CD4-positive, CD25-positive, alpha-beta regulatory T cell (primary cell): ENCODE data around the gene ESR2. TPM values are rescaled to one million over a fixed set of nuclear protein-coding genes. Genes with fewer than 3 reads are reported as not detected.

Experiments
- ATAC-seq, 2 donors: fragments of 150-1000 bp; cut with Tn5 transposase; one replicate each; pipeline ENCODE4 v1.10.0; 2021; ENCODE audit warnings: low read depth in 2 of 2, moderate number of reproducible peaks in 2 of 2, moderate library complexity in 1 of 2
- DNase-seq, 3 donors: peaks; one replicate each; pipeline versions ENCODE4 v3.0.0 to v3.0.0-alpha.2; 2012 to 2022; ENCODE audit warnings: mixed read lengths in 1 of 3
- H3K27ac ChIP-seq: one replicate; pipeline ENCODE4 v1.7.0; 2013; ENCODE audit warnings: mild to moderate bottlenecking, low read length; ENCODE audit not compliant: insufficient read depth, poor library complexity, severe bottlenecking
- H3K27me3 ChIP-seq: one replicate; pipeline ENCODE4 v1.7.0; 2013; ENCODE audit warnings: low read length; ENCODE audit not compliant: control insufficient read depth, insufficient read depth
- H3K36me3 ChIP-seq: one replicate; pipeline ENCODE4 v1.7.0; 2013; ENCODE audit warnings: mild to moderate bottlenecking, low read length, moderate library complexity; ENCODE audit not compliant: control insufficient read depth, insufficient read depth
- H3K4me1 ChIP-seq: 2 replicates; pipeline ENCODE4 v1.7.0; 2013; ENCODE audit warnings: mild to moderate bottlenecking, low read length; ENCODE audit not compliant: insufficient read depth, control insufficient read depth, poor library complexity, severe bottlenecking
- H3K4me3 ChIP-seq: one replicate; pipeline ENCODE4 v1.7.0; 2013; ENCODE audit warnings: low read depth, mild to moderate bottlenecking, low read length, moderate library complexity
- H3K9me3 ChIP-seq, 2 experiments: 1 replicate in 1 of 2; 2 replicates in 1 of 2; pipeline ENCODE4 v1.7.0; 2013; ENCODE audit warnings: low read length in 2 of 2, mild to moderate bottlenecking in 1 of 2, moderate library complexity in 1 of 2; ENCODE audit not compliant: control insufficient read depth in 2 of 2
- H3K27ac Mint-ChIP-seq, 3 donors: one replicate each; pipeline ENCODE4 v1.8.0; 2020 to 2022; ENCODE audit warnings: mild to moderate bottlenecking in 3 of 3, mixed read lengths in 3 of 3, moderate library complexity in 2 of 3
- H3K27me3 Mint-ChIP-seq: one replicate; pipeline ENCODE4 v1.8.0; 2022; ENCODE audit warnings: mild to moderate bottlenecking, mixed read lengths
- H3K36me3 Mint-ChIP-seq: one replicate; pipeline ENCODE4 v1.8.0; 2020; ENCODE audit warnings: mixed read lengths
- H3K4me1 Mint-ChIP-seq, 4 donors: one replicate each; pipeline ENCODE4 v1.8.0; 2020 to 2022; ENCODE audit warnings: mixed read lengths in 4 of 4, mild to moderate bottlenecking in 1 of 4
- H3K4me3 Mint-ChIP-seq, 4 donors: one replicate each; pipeline ENCODE4 v1.8.0; 2020 to 2022; ENCODE audit warnings: mild to moderate bottlenecking in 4 of 4, mixed read lengths in 4 of 4, moderate library complexity in 3 of 4
- H3K9me3 Mint-ChIP-seq, 7 donors: one replicate each; pipeline ENCODE4 v1.8.0; 2020 to 2022; ENCODE audit warnings: mixed read lengths in 7 of 7, mild to moderate bottlenecking in 3 of 7, moderate library complexity in 2 of 7
- polyA plus RNA-seq, 4 donors: library from polyadenylated mRNA; unstranded; fragments of 300-500 nt; fragmentation: Illumina TruSeq; gene quantifications; one replicate each; pipeline ENCODE4 v1.2.3, GENCODE V29; 2021
- total RNA-seq: library from RNA; stranded (reverse); gene quantifications from one replicate; pipeline ENCODE4 v1.2.3, GENCODE V29; 2022

ESR2 gene
- total and polyA plus RNA-seq, 5 donors from 2014 or later, result 0.14 to 0.40 (median 0.18) TPM; not detected in 1

DNA sequence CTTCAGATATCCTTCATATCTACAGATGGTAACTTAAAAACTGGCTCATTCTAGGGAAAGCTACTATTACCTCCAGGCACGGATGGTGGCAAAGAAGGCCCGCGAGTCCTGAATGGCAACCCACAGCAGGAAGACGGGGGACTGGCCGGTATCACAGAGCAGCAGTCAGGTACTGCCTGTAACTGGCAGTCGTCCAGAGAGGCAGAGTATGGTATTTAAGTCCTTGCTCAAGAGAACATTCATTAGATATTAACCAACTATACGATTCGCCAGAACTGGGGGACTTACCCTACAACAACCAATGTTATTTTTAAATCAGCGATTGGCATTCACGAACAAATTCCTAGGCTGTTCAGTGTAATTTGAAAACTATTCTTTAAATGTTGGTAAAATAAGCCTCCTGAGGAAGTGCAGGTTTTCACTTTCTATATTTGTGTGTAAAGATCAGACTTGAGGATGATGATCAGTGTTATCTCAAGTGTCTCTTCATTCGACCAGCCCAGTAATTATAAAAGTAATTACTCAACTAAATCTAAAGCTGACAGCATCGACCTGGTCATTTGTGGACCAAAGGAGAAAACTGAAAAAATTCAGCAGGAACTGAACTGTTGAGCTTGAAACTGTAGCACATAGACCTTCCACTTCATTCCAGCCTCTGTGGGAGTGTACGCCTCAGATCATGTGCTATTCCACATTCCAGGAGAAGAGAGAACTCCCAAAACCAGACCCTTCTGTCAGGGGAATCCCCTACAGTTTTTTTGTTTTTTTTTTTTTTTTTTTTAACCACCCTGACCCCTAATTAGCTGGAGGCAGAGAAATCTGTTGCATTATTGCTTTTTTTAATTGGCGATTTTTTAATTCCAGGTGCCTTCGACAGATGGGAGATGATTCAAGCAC is 75.6 kb downstream of the ESR2 start:
- Mint-ChIP-seq H3K4me1 (peaks cover 0 to 6% (median 0%) of the 10 kb centered on the region in 4 donors), H3K27me3 (no peaks in the 10 kb centered on the region), H3K36me3 (peaks cover 59% of the 10 kb centered on the region), H3K9me3 (no peaks in the 10 kb centered on the region), H3K4me3 (no peak overlapping the region), H3K27ac (peak overlapping the region in 1 of 3 donors; percentile 76)
- H3K27me3 ChIP-seq, result no peaks in the 10 kb centered on the region
- H3K36me3 ChIP-seq, result peaks cover 98% of the 10 kb centered on the region
- no peak overlapping the region for H3K4me3 ChIP-seq
- DNase-seq (no peak), ATAC-seq (no peak)
- H3K4me1 ChIP-seq, result no peaks in the 10 kb centered on the region
- no peak overlapping the region for H3K27ac ChIP-seq
- H3K9me3 ChIP-seq, result no peaks in the 10 kb centered on the region

DNA sequence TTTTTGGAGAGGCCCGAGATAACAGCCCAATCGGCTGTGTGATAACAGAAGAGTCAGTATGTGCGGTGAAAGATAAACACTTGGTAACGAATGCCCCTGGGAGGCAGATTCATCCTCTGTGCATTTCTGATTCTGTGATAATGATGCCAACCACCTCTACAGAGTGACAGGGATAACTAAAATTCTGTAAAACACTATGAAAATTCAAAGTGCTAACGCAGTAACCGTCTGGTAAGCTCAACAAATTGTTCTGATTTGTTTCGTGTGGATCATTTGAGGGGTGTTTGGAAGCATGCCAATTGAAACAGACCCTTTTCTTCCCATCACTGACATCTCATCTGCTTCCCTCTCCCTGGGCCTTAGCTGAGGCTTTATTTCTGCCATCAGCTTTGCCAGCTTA is 76.3 kb downstream of the ESR2 start:
- peaks cover 57% of the 10 kb centered on the region for H3K36me3 Mint-ChIP-seq
- DNase-seq (no peak), ATAC-seq (no peak)
- H3K27me3 Mint-ChIP-seq, result no peaks in the 10 kb centered on the region
- no peaks in the 10 kb centered on the region for H3K9me3 ChIP-seq
- no peaks in the 10 kb centered on the region for H3K4me1 ChIP-seq
- H3K4me1 Mint-ChIP-seq, result peaks cover 0 to 6% (median 0%) of the 10 kb centered on the region in 4 donors
- H3K9me3 Mint-ChIP-seq, result no peaks in the 10 kb centered on the region
- no peaks in the 10 kb centered on the region for H3K27me3 ChIP-seq
- H3K36me3 ChIP-seq, result peaks cover 98% of the 10 kb centered on the region
- no peak overlapping the region for H3K4me3 Mint-ChIP-seq
- peak overlapping the region in 1 of 3 donors; percentile 76 for H3K27ac Mint-ChIP-seq
- no peak overlapping the region for H3K4me3 ChIP-seq
- no peak overlapping the region for H3K27ac ChIP-seq

DNA sequence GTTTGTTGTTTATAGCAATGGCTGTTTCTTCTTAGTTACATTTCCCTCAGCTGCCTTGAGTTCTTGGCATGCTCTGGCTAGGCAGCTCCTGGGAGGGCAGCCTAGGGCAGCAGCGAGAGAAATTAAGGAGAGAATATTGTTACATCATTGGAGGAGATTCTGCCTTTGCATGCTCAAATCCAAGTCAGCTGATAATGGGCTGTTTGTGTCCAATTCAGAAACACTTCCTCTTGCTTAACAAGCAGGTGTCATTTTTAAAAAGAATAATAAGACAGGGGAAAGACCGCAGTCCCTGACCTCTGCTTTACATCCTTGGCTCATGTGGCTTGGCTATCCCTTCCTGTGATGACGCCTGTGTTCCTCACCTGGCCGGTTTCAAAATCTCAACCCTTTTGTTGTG is 76.9 kb downstream of the ESR2 start:
- Histone ChIP-seq H3K9me3 (no peaks in the 10 kb centered on the region), H3K27ac (no peak overlapping the region), H3K27me3 (no peaks in the 10 kb centered on the region), H3K36me3 (peaks cover 99% of the 10 kb centered on the region), H3K4me1 (no peaks in the 10 kb centered on the region), H3K4me3 (no peak overlapping the region)
- DNase-seq (no peak), ATAC-seq (no peak)
- H3K9me3 Mint-ChIP-seq, result no peaks in the 10 kb centered on the region
- H3K4me1 Mint-ChIP-seq, result peaks cover 0 to 6% (median 0%) of the 10 kb centered on the region in 4 donors
- no peaks in the 10 kb centered on the region for H3K27me3 Mint-ChIP-seq
- peaks cover 59% of the 10 kb centered on the region for H3K36me3 Mint-ChIP-seq
- H3K27ac Mint-ChIP-seq, result no peak overlapping the region
- H3K4me3 Mint-ChIP-seq, result no peak overlapping the region

DNA sequence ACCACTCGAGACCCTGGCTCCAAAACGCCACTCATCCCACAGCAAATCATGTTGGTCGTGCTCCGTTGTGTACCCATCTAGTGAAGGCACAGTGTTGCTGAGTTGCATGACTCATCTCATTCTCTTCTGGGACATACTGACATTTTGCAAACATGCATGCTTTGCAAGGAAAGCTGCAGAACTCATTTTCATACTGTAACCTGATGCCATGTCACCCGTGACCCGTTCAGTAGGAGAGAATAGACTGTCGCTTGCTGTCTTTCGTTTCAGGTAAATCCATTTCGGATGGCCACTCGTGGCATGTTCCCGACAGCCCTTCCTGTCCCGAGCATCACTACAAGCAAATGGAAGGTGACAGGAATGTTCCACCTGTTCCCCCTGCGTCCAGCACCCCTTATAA is 78.2 kb downstream of the ESR2 start:
- H3K27me3 ChIP-seq, result no peaks in the 10 kb centered on the region
- H3K4me3 ChIP-seq, result no peak overlapping the region
- peaks cover 61% of the 10 kb centered on the region for H3K36me3 Mint-ChIP-seq
- H3K9me3 Mint-ChIP-seq, result no peaks in the 10 kb centered on the region
- H3K4me1 Mint-ChIP-seq, result peaks cover 0 to 2% (median 0%) of the 10 kb centered on the region in 4 donors
- H3K4me3 Mint-ChIP-seq, result no peak overlapping the region
- no peaks in the 10 kb centered on the region for H3K27me3 Mint-ChIP-seq
- no peaks in the 10 kb centered on the region for H3K4me1 ChIP-seq
- no peak overlapping the region for H3K27ac ChIP-seq
- H3K9me3 ChIP-seq, result no peaks in the 10 kb centered on the region
- DNase-seq (no peak), ATAC-seq (no peak)
- peaks cover 99% of the 10 kb centered on the region for H3K36me3 ChIP-seq
- H3K27ac Mint-ChIP-seq, result peak overlapping the region in 2 of 3 donors; percentile 26 to 40

DNA sequence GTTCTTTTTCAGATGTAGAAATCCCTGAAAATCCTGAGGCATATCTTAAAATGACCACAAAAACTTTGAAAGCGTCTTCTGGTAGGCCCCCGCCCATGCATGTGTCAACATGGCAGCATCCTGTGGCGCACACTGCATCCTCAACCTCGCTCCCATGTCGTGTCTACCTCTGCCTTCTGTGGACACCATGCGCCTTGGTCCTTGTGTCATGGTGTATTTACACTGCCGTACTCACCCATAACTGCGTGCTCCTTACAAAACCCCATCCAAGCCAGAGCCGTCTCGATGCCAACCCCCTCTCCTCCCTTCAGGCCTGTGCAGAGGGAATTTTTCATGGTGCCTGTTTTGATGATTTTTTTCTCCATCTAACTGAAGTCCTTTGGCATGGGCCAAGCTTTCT is 78.9 kb downstream of the ESR2 start:
- H3K4me3 Mint-ChIP-seq, result no peak overlapping the region
- no peak for ATAC-seq

DNA sequence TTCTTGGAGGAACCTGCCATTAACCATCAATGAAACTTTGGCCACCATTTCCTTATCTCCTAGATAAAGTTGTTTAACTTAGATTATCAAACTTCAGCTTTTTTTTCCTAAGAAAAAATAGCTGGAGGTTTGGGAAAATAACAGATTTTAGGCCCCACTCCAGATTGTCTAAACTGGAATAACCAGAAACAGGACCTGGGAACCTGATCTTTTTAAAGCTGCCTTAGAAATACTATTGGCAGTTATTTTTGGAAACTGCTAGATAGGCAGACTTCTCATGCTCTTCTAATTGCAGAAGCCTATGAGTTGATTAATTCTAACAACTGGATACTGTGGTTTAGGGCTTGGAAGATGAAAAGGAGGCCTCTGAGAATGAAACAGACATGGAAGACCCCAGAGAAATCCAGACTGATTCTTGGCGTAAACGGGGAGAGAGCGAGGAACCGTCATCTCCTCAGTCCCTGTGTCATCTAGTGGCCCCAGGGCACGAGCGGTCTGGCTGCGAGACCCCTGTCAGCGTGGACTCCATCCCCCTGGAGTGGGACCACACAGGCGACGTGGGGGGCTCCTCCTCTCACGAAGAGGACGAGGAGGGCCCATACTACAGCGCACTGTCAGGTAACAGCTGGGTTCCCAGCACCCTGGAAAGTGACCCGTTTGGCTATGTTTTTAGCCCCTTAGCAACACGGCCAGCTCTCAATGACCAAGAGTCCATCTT is 80.2 kb downstream of the ESR2 start:
- Histone ChIP-seq H3K4me3 (no peak overlapping the region), H3K4me1 (no peaks in the 10 kb centered on the region), H3K36me3 (peaks cover 99% of the 10 kb centered on the region), H3K27ac (no peak overlapping the region), H3K9me3 (no peaks in the 10 kb centered on the region), H3K27me3 (no peaks in the 10 kb centered on the region)
- peak overlapping the region in 1 of 3 donors; percentile 11 for H3K27ac Mint-ChIP-seq
- H3K4me3 Mint-ChIP-seq, result no peak overlapping the region
- H3K36me3 Mint-ChIP-seq, result peaks cover 67% of the 10 kb centered on the region
- H3K27me3 Mint-ChIP-seq, result no peaks in the 10 kb centered on the region
- DNase-seq, result no peak
- peaks cover 0 to 2% (median 0%) of the 10 kb centered on the region in 4 donors for H3K4me1 Mint-ChIP-seq
- peaks cover 0 to 1% (median 0%) of the 10 kb centered on the region in 7 donors for H3K9me3 Mint-ChIP-seq
- no peak for ATAC-seq

More for the DNA sequence above, 78.9 kb downstream of the ESR2 start:
- no peaks in the 10 kb centered on the region for H3K27me3 Mint-ChIP-seq
- H3K27ac Mint-ChIP-seq, result no peak overlapping the region
- no peaks in the 10 kb centered on the region for H3K27me3 ChIP-seq
- no peak for DNase-seq
- peaks cover 0 to 1% (median 0%) of the 10 kb centered on the region in 7 donors for H3K9me3 Mint-ChIP-seq
- H3K4me1 ChIP-seq, result no peaks in the 10 kb centered on the region
- H3K4me3 ChIP-seq, result no peak overlapping the region
- H3K4me1 Mint-ChIP-seq, result peaks cover 0 to 2% (median 0%) of the 10 kb centered on the region in 4 donors
- H3K9me3 ChIP-seq, result no peaks in the 10 kb centered on the region
- peaks cover 99% of the 10 kb centered on the region for H3K36me3 ChIP-seq
- no peak overlapping the region for H3K27ac ChIP-seq
- peaks cover 66% of the 10 kb centered on the region for H3K36me3 Mint-ChIP-seq

DNA sequence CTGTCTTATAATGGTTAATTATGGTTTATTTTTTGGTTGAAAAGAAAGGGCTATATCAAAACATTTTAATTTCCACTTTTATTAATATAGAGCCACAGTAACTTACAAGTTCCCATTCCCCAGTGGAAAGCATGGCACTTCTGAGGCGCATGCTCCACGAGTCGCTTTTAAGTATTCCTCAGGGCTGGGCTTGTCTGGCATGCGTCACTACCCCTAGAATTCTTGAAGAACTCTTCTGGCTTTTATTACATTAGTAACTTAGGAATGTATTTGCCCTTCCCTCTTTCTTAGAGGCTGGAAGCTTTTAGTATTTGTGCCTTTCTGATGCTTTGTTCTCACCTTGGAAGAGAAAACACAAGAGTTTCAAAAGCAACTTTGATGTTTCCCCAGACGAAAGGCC is 81.1 kb downstream of the ESR2 start:
- Mint-ChIP-seq H3K9me3 (peaks cover 0 to 1% (median 0%) of the 10 kb centered on the region in 7 donors), H3K27me3 (no peaks in the 10 kb centered on the region), H3K36me3 (peaks cover 67% of the 10 kb centered on the region), H3K4me3 (no peak overlapping the region), H3K27ac (peak overlapping the region in 1 of 3 donors; percentile 52), H3K4me1 (peaks cover 0 to 2% (median 0%) of the 10 kb centered on the region in 4 donors)
- H3K4me3 ChIP-seq, result no peak overlapping the region
- H3K27ac ChIP-seq, result no peak overlapping the region
- no peaks in the 10 kb centered on the region for H3K27me3 ChIP-seq
- ATAC-seq (no peak), DNase-seq (no peak)
- peaks cover 99% of the 10 kb centered on the region for H3K36me3 ChIP-seq
- no peaks in the 10 kb centered on the region for H3K9me3 ChIP-seq
- no peaks in the 10 kb centered on the region for H3K4me1 ChIP-seq
